Tibial nerve (tissue), 4 donors: Measurements from ENCODE around the gene SAXO1.

Source experiments
- EP300 ChIP-seq, 2 donors: sonication (generic); formaldehyde crosslinking; IDR thresholded peaks; one replicate each; pipeline ENCODE4 v1.6.1; 2017; ENCODE audit warnings: antibody characterized with exemption in 2 of 2, mild to moderate bottlenecking in 1 of 2
- TF ChIP-seq, protein P1 (sequence below), 5 experiments: fragments of 200-600 bp in 3 of 5; fragments of 450-650 bp in 2 of 5; sonication (generic) in 3 of 5; IDR thresholded peaks; one replicate each; pipeline ENCODE4 v1.5.1; 2016 to 2019; ENCODE audit warnings: antibody characterized with exemption in 5 of 5, mild to moderate bottlenecking in 3 of 5, moderate library complexity in 2 of 5

DNA sequence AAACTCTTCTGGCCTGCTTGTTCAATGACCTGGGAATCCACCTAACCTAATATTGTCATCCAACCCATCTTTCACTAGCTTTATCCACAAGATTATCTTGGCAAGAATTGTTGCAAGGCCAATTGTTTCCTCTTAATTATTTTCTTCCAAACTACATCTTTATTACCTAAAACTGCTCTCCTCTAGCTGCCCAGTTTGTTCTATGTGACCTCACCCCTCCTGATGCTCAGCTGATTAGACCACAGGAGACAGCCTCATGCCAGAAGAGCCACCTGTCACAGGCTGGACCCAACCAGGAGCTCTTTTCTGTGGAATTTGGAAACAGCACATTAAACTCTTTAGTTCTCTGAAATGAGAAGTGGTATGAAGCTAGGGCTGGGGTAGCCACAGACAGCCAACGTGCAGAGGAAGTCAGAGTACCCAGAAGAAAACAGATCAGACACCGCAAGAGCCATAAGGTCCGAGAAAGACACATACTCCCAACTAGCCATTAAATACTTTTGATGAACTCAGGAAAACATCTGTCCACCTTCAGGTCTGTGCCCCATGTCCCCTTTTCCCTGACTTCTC is 12.0 kb downstream of the SAXO1 start:
- TF ChIP-seq EP300 (IDR thresholded peaks at IDR 0.05): no peak
- TF ChIP-seq, protein P1, sequence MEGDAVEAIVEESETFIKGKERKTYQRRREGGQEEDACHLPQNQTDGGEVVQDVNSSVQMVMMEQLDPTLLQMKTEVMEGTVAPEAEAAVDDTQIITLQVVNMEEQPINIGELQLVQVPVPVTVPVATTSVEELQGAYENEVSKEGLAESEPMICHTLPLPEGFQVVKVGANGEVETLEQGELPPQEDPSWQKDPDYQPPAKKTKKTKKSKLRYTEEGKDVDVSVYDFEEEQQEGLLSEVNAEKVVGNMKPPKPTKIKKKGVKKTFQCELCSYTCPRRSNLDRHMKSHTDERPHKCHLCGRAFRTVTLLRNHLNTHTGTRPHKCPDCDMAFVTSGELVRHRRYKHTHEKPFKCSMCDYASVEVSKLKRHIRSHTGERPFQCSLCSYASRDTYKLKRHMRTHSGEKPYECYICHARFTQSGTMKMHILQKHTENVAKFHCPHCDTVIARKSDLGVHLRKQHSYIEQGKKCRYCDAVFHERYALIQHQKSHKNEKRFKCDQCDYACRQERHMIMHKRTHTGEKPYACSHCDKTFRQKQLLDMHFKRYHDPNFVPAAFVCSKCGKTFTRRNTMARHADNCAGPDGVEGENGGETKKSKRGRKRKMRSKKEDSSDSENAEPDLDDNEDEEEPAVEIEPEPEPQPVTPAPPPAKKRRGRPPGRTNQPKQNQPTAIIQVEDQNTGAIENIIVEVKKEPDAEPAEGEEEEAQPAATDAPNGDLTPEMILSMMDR (IDR thresholded peaks at IDR 0.05): no peak
